SIG-M5 treated with dmso at 0.1 percent for 504 hours (cell line): ENCODE measurements around the gene EIF4E.
"Not testable (repeated sequence)": the region's sequence is repeated elsewhere in the genome, so short reads cannot be mapped to it uniquely, and the experiment has no call there.

Experiments used
- DNase-seq: peaks from one replicate; lab custom pipeline; 2025; ENCODE audit not compliant: unreplicated experiment; lab: John Stamatoyannopoulos, UW

Gene EIF4E

GRCh38 chr4:98886382-98886781 is 42.6 kb downstream of the EIF4E start:
- not testable (repeated sequence) for DNase-seq

- not testable (repeated sequence) for DNase-seq
These were observed 48.0 kb downstream of the EIF4E start for GRCh38 chr4:98880884-98881283.

GRCh38 chr4:98879515-98879914 is 49.4 kb downstream of the EIF4E start:
- no peak for DNase-seq

GRCh38 chr4:98873059-98873458 is 55.9 kb downstream of the EIF4E start:
- no peak for DNase-seq

GRCh38 chr4:98872120-98872906 is 56.6 kb downstream of the EIF4E start:
- DNase-seq, result not testable (repeated sequence)

GRCh38 chr4:98867648-98868047 is 61.3 kb downstream of the EIF4E start:
- no peak for DNase-seq

GRCh38 chr4:98865059-98865458 is 63.9 kb downstream of the EIF4E start:
- DNase-seq, result no peak

- DNase-seq, result no peak
These were observed 64.4 kb downstream of the EIF4E start for GRCh38 chr4:98864560-98864959.

- DNase-seq, result no peak
These were observed 66.6 kb downstream of the EIF4E start for GRCh38 chr4:98862371-98862770.

GRCh38 chr4:98861100-98861884 is 67.6 kb downstream of the EIF4E start:
- DNase-seq, result no peak

GRCh38 chr4:98851806-98852205 is 77.1 kb downstream of the EIF4E start:
- DNase-seq, result no peak

- DNase-seq, result no peak
These were observed 78.0 kb downstream of the EIF4E start for GRCh38 chr4:98850937-98851336.

GRCh38 chr4:98848448-98848847 is 80.5 kb downstream of the EIF4E start:
- no peak for DNase-seq

- DNase-seq, result no peak
These were observed 83.0 kb downstream of the EIF4E start for GRCh38 chr4:98845960-98846359.

- not testable (repeated sequence) for DNase-seq
These were observed 86.0 kb downstream of the EIF4E start for GRCh38 chr4:98842917-98843316.

- no peak for DNase-seq
These were observed 89.8 kb downstream of the EIF4E start for GRCh38 chr4:98838977-98839618.

- DNase-seq, result no peak
These were observed 90.4 kb downstream of the EIF4E start for GRCh38 chr4:98838531-98838930.

- DNase-seq, result no peak
These were observed 95.5 kb downstream of the EIF4E start for GRCh38 chr4:98833384-98833783.

- not testable (repeated sequence) for DNase-seq
These were observed 97.9 kb downstream of the EIF4E start for GRCh38 chr4:98831036-98831435.
